GM10847 (cell line): ENCODE results near the gene GALNT3.

ENCODE experiments used
- POLR2A ChIP-seq: IDR thresholded peaks from 2 replicates; pipeline ENCODE4 v1.6.1; 2011; ENCODE audit not compliant: insufficient read length; ENCODE audit errors: extremely low read depth

GALNT3 gene

GRCh38 chr2:165718610-165719210, 75.3 kb downstream of the GALNT3 start:
- no peak for TF ChIP-seq POLR2A

- no peak for TF ChIP-seq POLR2A
Measured at GRCh38 chr2:165716091-165716490, 78.0 kb downstream of the GALNT3 start.

GRCh38 chr2:165706960-165707487, 87.0 kb downstream of the GALNT3 start:
- TF ChIP-seq POLR2A: no peak

GRCh38 chr2:165701147-165701546, 92.9 kb downstream of the GALNT3 start:
- TF ChIP-seq POLR2A: no peak

- no peak for TF ChIP-seq POLR2A
Measured at GRCh38 chr2:165700531-165700930, 93.5 kb downstream of the GALNT3 start.

- no peak for TF ChIP-seq POLR2A
Measured at GRCh38 chr2:165699946-165700345, 94.1 kb downstream of the GALNT3 start.

- TF ChIP-seq POLR2A: no peak
Measured at GRCh38 chr2:165698444-165698884, 95.6 kb downstream of the GALNT3 start.

- no peak for TF ChIP-seq POLR2A
Measured at GRCh38 chr2:165697748-165698443, 96.2 kb downstream of the GALNT3 start.
